BJ (cell line): Measurements from ENCODE around the gene HLA-DOB. TPM values are rescaled to one million over a fixed set of nuclear protein-coding genes. Genes with fewer than 3 reads are reported as not detected.

Experiments
- CTCF ChIA-PET: fragments of 350-600 bp; formaldehyde crosslinking; extraction: SDS; loops from one replicate; lab custom pipeline; 2021; ENCODE audit warnings: antibody characterized with exemption, inconsistent platforms; lab: Yijun Ruan, JAX
- POLR2A ChIA-PET: fragments of 300-600 bp; sonication (Branson Sonifier 250); formaldehyde crosslinking; extraction: SDS; loops from one replicate; lab custom pipeline; 2021; ENCODE audit warnings: antibody characterized with exemption; lab: Charles Lee
- DNase-seq: peaks from one replicate; pipeline ENCODE4 v3.0.0-alpha.2; 2011; ENCODE audit warnings: low read depth
- H3K27me3 ChIP-seq: 2 replicates; pipeline ENCODE4 v1.6.0; 2011; ENCODE audit warnings: low read length; ENCODE audit not compliant: control insufficient read depth, insufficient read depth
- H3K36me3 ChIP-seq: 2 replicates; pipeline ENCODE4 v1.5.1; 2011; ENCODE audit warnings: low read length; ENCODE audit not compliant: control insufficient read depth, insufficient read depth
- H3K4me3 ChIP-seq: 2 replicates; pipeline ENCODE4 v1.5.1; 2011; ENCODE audit warnings: low read depth, mild to moderate bottlenecking, control low read depth, low read length
- CTCF ChIP-seq: IDR thresholded peaks from 2 replicates; pipeline ENCODE4 v1.5.1; 2011; ENCODE audit warnings: low read depth, mild to moderate bottlenecking, control low read depth, inconsistent platforms, low read length, moderate library complexity; ENCODE audit not compliant: insufficient read depth
- polyA plus RNA-seq: library from polyadenylated mRNA; depleted of rRNA; stranded (reverse); fragments of >200 nt; gene quantifications from 2 replicates; pipeline ENCODE4 v1.2.3, GENCODE V29; 2011

The HLA-DOB gene
- polyA plus RNA-seq, 1 experiment = 0.16 TPM

- Histone ChIP-seq H3K27me3 (no peaks in the 10 kb centered on the region), H3K36me3 (peaks cover 8% of the 10 kb centered on the region), H3K4me3 (peak within 1 kb of the TSS; percentile 90)
- ChIA-PET CTCF (interaction anchor here (0.6 to 4.5 kb wide), 35 partner anchors 9 to 1172 kb away, joined by 3 to 110 read pairs (median 5); partner anchors contain the start of genes BRD2, HLA-DMA, PSMB9 and TAP1), POLR2A (interaction anchor here (1.2 to 2.1 kb wide), 2 partner anchors 30 to 134 kb away, joined by 4 to 12 read pairs; no protein-coding TSS in a partner anchor)
- peak; percentile 46 for DNase-seq
- TF ChIP-seq CTCF = peak; percentile 96
Observed at GRCh38 chr6:32838114-32838958, 21.5 kb upstream of the HLA-DOB start, which contains the start of gene TAP2. Gene TAP2, minus strand, starts transcription at chr6:32838739. Its CDS starts 506 bp downstream, at chr6:32838233.

GRCh38 chr6:32837651-32838113, 20.9 kb upstream of the HLA-DOB start:
- DNase-seq = no peak
- ChIA-PET POLR2A (interaction anchor here (0.6 to 2.1 kb wide), 3 partner anchors 30 to 450 kb away, joined by 4 to 12 read pairs (median 7); no protein-coding TSS in a partner anchor), CTCF (interaction anchor here (0.6 to 4.5 kb wide), 25 partner anchors 9 to 583 kb away, joined by 3 to 110 read pairs (median 7); partner anchors contain the start of genes BRD2, HLA-DMA, PSMB9 and TAP1)
- H3K27me3 ChIP-seq = no peaks in the 10 kb centered on the region
- H3K4me3 ChIP-seq = peak overlapping the region; percentile 90
- peaks cover 8% of the 10 kb centered on the region for H3K36me3 ChIP-seq
- no peak for TF ChIP-seq CTCF

GRCh38 chr6:32836873-32837272, 20.1 kb upstream of the HLA-DOB start:
- no peak for DNase-seq
- Histone ChIP-seq H3K36me3 (peaks cover 11% of the 10 kb centered on the region), H3K27me3 (no peaks in the 10 kb centered on the region), H3K4me3 (no peak overlapping the region)
- CTCF ChIA-PET = interaction anchor here (1.1 to 4.5 kb wide), 6 partner anchors 8 to 581 kb away, joined by 3 to 110 read pairs (median 27); partner anchors contain the start of genes PSMB9 and TAP1
- no peak for TF ChIP-seq CTCF
- POLR2A ChIA-PET = no interaction called here

- no peak for TF ChIP-seq CTCF
- Histone ChIP-seq H3K36me3 (peaks cover 11% of the 10 kb centered on the region), H3K4me3 (no peak overlapping the region), H3K27me3 (no peaks in the 10 kb centered on the region)
- DNase-seq = no peak
- ChIA-PET POLR2A (no interaction called here), CTCF (interaction anchor here (0.6 to 1.3 kb wide), 4 partner anchors 14 to 586 kb away, joined by 3 read pairs; no protein-coding TSS in a partner anchor)
Observed at GRCh38 chr6:32835167-32835893, 18.5 kb upstream of the HLA-DOB start.
